PC-3 (cell line): ENCODE results near the gene LIMS2. TPM values are rescaled to one million over a fixed set of nuclear protein-coding genes. Genes with fewer than 3 reads are reported as not detected.

Experiments used
- ATAC-seq: fragments of 200-7000 bp; cut with Tn5 transposase; 2 replicates; pipeline ENCODE4 v1.9.1; 2020; ENCODE audit warnings: mild to moderate bottlenecking, moderate library complexity
- BruUV-seq: library from RNA; stranded (reverse); fragments of 400-500 nt; replicated peaks from 2 replicates; lab custom pipeline; 2021; lab: Mats Ljungman, UMichigan
- CTCF ChIA-PET: fragments of 300-600 bp; sonication (Branson Sonifier 250); formaldehyde crosslinking; loops from one replicate; lab custom pipeline; 2022; ENCODE audit warnings: antibody characterized with exemption; lab: Charles Lee
- POLR2A ChIA-PET: fragments of 300-600 bp; sonication (Branson Sonifier 250); formaldehyde crosslinking; loops from one replicate; lab custom pipeline; 2022; ENCODE audit warnings: antibody characterized with exemption; ENCODE audit not compliant: unreplicated experiment; lab: Charles Lee
- DNase-seq: peaks from one replicate; pipeline ENCODE4 v3.0.0-alpha.2; 2015
- H2AFZ ChIP-seq: fragments of 300-600 bp; sonication (generic); 2 replicates; pipeline ENCODE4 v1.6.0; 2016; ENCODE audit warnings: antibody characterized with exemption, low read length
- H3F3A ChIP-seq: fragments of 300-600 bp; sonication (generic); one replicate; pipeline ENCODE4 v1.6.0; 2017; ENCODE audit warnings: antibody characterized with exemption, low read length, control low read depth, mild to moderate bottlenecking; ENCODE audit not compliant: unreplicated experiment
- H3K27ac ChIP-seq: fragments of 300-600 bp; sonication (generic); 2 replicates; pipeline ENCODE4 v1.5.1; 2016; ENCODE audit warnings: mild to moderate bottlenecking, low read length
- H3K27me3 ChIP-seq: fragments of 300-600 bp; sonication (generic); 2 replicates; pipeline ENCODE4 v1.6.1; 2016; ENCODE audit warnings: low read length, mixed read lengths
- H3K36me3 ChIP-seq: fragments of 300-600 bp; sonication (generic); 2 replicates; pipeline ENCODE4 v1.6.1; 2016; ENCODE audit warnings: low read depth, mixed run types, low read length, mixed read lengths
- H3K4me1 ChIP-seq: fragments of 300-600 bp; sonication (generic); 2 replicates; pipeline ENCODE4 v1.5.1; 2016; ENCODE audit warnings: low read length; ENCODE audit not compliant: insufficient read depth
- H3K4me2 ChIP-seq: fragments of 300-600 bp; sonication (generic); 2 replicates; pipeline ENCODE4 v1.6.0; 2016; ENCODE audit warnings: low read length
- H3K4me3 ChIP-seq: fragments of 300-600 bp; sonication (generic); 2 replicates; pipeline ENCODE4 v1.5.1; 2016; ENCODE audit warnings: mild to moderate bottlenecking, low read length, mixed read lengths
- H3K79me2 ChIP-seq: fragments of 300-600 bp; sonication (generic); 2 replicates; pipeline ENCODE4 v1.6.1; 2017; ENCODE audit warnings: low read length, mixed read lengths
- H3K9ac ChIP-seq: fragments of 300-600 bp; sonication (generic); 2 replicates; pipeline ENCODE4 v1.6.0; 2016; ENCODE audit warnings: mild to moderate bottlenecking, low read length
- H3K9me2 ChIP-seq: fragments of 300-600 bp; sonication (generic); replicated peaks from 2 replicates; pipeline ENCODE4 v1.6.1; 2016; ENCODE audit warnings: mixed run types, low read length, mixed read lengths
- H3K9me3 ChIP-seq: fragments of 300-600 bp; sonication (generic); 2 replicates; pipeline ENCODE4 v1.6.1; 2016; ENCODE audit warnings: low read length, mixed read lengths
- H4K20me1 ChIP-seq: fragments of 300-600 bp; sonication (generic); 2 replicates; pipeline ENCODE4 v1.6.1; 2016; ENCODE audit warnings: low read length, mixed read lengths
- EZH2phosphoT487 ChIP-seq: fragments of 300-600 bp; sonication (generic); IDR thresholded peaks from 2 replicates; pipeline ENCODE4 v1.6.1; 2018; ENCODE audit warnings: mild to moderate bottlenecking, antibody characterized with exemption, low read length, borderline replicate concordance
- intact Hi-C: fragments of 100-400 bp; cut with micrococcal nuclease; formaldehyde crosslinking; loops from 2 replicates; pipeline ENCODE4 v1.9.0; 2023
- total RNA-seq: library from RNA; depleted of rRNA; stranded (reverse); fragments of >200 nt; gene quantifications from 2 replicates; pipeline ENCODE4 v1.2.3, GENCODE V29; 2014
- TF ChIP-seq, protein P1 (sequence below): fragments of 300-600 bp; sonication (generic); conservative IDR thresholded peaks from 2 replicates; pipeline ENCODE4 v1.5.1; 2017; ENCODE audit warnings: antibody characterized with exemption, low read depth, mild to moderate bottlenecking, low read length

Gene LIMS2
- total RNA-seq, 1 experiment from 2014 or later: 5.0 TPM

DNA sequence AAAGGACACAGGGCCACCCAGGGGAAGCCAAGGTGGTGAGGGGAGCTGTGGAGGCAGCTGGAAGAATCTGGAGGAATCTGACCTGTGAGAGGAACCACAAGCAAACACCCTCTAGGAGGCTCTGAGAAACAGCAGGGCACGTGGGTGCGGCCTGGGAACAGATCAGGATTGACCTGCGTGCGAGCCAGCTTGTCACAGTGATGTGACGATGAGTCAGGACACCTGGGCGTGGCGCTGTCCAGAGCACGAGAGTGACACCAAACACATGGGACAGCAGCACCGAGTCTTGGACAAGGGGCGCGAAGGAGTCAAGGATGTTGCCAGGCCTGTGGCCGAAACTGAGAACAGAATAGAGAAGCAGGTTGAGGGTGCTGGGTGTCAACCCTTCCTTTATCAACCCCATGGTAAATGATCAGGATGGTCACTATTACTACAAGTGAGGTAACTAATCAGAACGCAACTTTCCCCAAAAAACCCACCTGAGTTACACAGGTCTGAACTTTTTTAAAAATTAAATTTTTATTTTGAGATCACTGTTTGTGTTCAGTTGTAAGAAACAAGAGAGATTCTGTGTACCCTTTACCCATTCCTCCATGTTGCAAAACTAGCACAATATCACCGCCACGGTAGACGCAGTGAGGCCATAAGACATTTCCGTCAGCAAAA lies 25.3 kb upstream of the LIMS2 start:
- H2AFZ ChIP-seq: peak overlapping the region; percentile 41
- peak; percentile 57 for ATAC-seq
- ChIA-PET POLR2A (interaction anchor here (0.9 kb wide), 1 partner anchor 25 kb away, joined by 3 read pairs; the partner anchor contains the start of gene LIMS2), CTCF (interaction anchor here (0.6 kb wide), 1 partner anchor 13 kb away, joined by 3 read pairs; no protein-coding TSS in a partner anchor)
- H3K4me1 ChIP-seq: peaks cover 47% of the 10 kb centered on the region
- H4K20me1 ChIP-seq: peaks cover 11% of the 10 kb centered on the region; the same call in 1 of the 2 replicates
- peak; percentile 95 for DNase-seq
- no peaks in the 10 kb centered on the region for H3K27me3 ChIP-seq
- BruUV-seq: TSS peak; percentile 93
- H3K4me2 ChIP-seq: peak overlapping the region; percentile 95
- H3F3A ChIP-seq: no peaks in the 10 kb centered on the region
- H3K9ac ChIP-seq: peak overlapping the region; percentile 85
- H3K36me3 ChIP-seq: peaks cover 4% of the 10 kb centered on the region; the same call in 1 of the 2 replicates
- peaks cover 30% of the 10 kb centered on the region for H3K79me2 ChIP-seq
- no peak for TF ChIP-seq EZH2phosphoT487
- TF ChIP-seq, protein P1, sequence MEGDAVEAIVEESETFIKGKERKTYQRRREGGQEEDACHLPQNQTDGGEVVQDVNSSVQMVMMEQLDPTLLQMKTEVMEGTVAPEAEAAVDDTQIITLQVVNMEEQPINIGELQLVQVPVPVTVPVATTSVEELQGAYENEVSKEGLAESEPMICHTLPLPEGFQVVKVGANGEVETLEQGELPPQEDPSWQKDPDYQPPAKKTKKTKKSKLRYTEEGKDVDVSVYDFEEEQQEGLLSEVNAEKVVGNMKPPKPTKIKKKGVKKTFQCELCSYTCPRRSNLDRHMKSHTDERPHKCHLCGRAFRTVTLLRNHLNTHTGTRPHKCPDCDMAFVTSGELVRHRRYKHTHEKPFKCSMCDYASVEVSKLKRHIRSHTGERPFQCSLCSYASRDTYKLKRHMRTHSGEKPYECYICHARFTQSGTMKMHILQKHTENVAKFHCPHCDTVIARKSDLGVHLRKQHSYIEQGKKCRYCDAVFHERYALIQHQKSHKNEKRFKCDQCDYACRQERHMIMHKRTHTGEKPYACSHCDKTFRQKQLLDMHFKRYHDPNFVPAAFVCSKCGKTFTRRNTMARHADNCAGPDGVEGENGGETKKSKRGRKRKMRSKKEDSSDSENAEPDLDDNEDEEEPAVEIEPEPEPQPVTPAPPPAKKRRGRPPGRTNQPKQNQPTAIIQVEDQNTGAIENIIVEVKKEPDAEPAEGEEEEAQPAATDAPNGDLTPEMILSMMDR: peak; percentile 10; the same call in 1 of the 2 replicates
- H3K27ac ChIP-seq: peak overlapping the region; percentile 95
- intact Hi-C loops: loop anchor here (1.0 kb wide), 1 partner anchor 158 kb away; the partner anchor contains the start of gene POLR2D
- no peaks in the 10 kb centered on the region for H3K9me3 ChIP-seq
- peak overlapping the region; percentile 73 for H3K4me3 ChIP-seq
- H3K9me2 ChIP-seq: no peaks in the 10 kb centered on the region

DNA sequence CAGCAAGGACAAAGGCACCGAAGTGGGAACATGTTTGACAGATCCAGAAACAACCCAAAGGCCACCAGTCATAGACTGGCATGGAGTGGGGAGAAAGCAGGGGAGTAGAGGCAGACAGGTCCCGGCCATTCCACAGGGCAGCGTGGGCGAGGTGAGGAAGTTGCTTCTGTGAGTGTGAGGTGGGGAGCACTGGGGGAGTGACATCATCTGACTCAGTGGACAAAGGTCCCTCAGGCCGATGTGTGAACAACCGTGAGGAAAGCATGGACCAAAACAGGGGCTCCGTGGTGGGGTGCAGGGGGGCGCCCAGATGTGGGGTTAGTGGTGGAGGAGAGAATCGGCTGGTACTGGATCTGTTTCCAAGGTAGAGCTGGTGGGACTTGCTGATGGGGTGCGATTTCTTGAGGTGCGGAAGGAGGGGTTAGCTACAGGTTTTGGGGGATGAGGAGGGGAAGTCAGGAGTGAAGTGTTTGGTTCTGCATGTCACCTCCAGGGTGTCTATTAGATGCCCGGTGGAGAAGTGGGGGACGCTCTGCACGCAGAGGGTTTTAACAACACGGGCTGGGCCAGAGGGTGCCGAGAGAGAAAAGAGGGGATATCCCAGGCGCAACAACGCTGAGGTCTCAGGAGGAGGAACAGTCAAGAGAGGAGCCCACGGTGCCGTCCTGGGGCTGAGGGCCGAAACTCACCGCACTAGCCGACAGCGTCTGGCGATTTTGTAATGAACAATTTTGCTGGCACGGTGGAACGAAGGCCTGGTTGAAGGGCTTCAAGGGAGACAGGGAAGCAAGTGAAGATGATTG lies 23.4 kb upstream of the LIMS2 start:
- ChIA-PET CTCF (no interaction called here), POLR2A (no interaction called here)
- H3K4me1 ChIP-seq: peaks cover 35% of the 10 kb centered on the region
- H3K9me3 ChIP-seq: no peaks in the 10 kb centered on the region
- H3K36me3 ChIP-seq: no peaks in the 10 kb centered on the region; the same call in 1 of the 2 replicates
- no peaks in the 10 kb centered on the region for H3F3A ChIP-seq
- H3K79me2 ChIP-seq: peaks cover 18% of the 10 kb centered on the region
- no peak overlapping the region for H3K4me2 ChIP-seq
- H4K20me1 ChIP-seq: peaks cover 11% of the 10 kb centered on the region; the same call in 1 of the 2 replicates
- no peak for DNase-seq
- no peak overlapping the region for H2AFZ ChIP-seq
- no peaks in the 10 kb centered on the region for H3K9me2 ChIP-seq
- no peaks in the 10 kb centered on the region for H3K27me3 ChIP-seq
- no peak overlapping the region for H3K9ac ChIP-seq
- BruUV-seq: no TSS peak
- no peak overlapping the region for H3K27ac ChIP-seq
- TF ChIP-seq, protein P1: no peak
- intact Hi-C loops: no loop called here
- ATAC-seq: no peak
- H3K4me3 ChIP-seq: no peak overlapping the region
